Right cardiac atrium (tissue), 5 donors: ENCODE results near the gene PNPO. TPM values are rescaled to one million over a fixed set of nuclear protein-coding genes. Genes with fewer than 3 reads are reported as not detected.
A peak's percentile ranks its signal among the peaks of the same experiment; 100 is the strongest.

Experiments used
- ATAC-seq, 2 donors: fragments of 200-7000 bp; cut with Tn5 transposase; one replicate each; pipeline versions ENCODE4 v1.8.0 to v1.9.1; 2020; ENCODE audit warnings: moderate library complexity in 2 of 2, mild to moderate bottlenecking in 1 of 2
- DNase-seq, 3 donors: peaks; one replicate each; pipeline ENCODE4 v3.0.0-alpha.2; 2020
- H3K27ac ChIP-seq: one replicate; pipeline ENCODE4 v1.5.1; 2013; ENCODE audit warnings: mild to moderate bottlenecking, low read length, control low read depth, moderate library complexity
- H3K27me3 ChIP-seq: one replicate; pipeline ENCODE4 v1.6.1; 2013; ENCODE audit not compliant: control insufficient read depth, insufficient read depth
- H3K4me1 ChIP-seq: one replicate; pipeline ENCODE4 v1.6.1; 2013; ENCODE audit warnings: low read length; ENCODE audit not compliant: control insufficient read depth, insufficient read depth
- H3K4me3 ChIP-seq: one replicate; pipeline ENCODE4 v1.5.1; 2013; ENCODE audit warnings: low read length, control low read depth
- H3K9me3 ChIP-seq: one replicate; pipeline ENCODE4 v1.6.1; 2013; ENCODE audit warnings: low read length; ENCODE audit not compliant: control insufficient read depth
- whole genome bisulfite sequencing: extraction: QIAGEN DNeasy Blood & Tissue Kit; methylation state at CpG from one replicate; pipeline ENCODE4 v1.1.7; 2013; 5-methylcytosine and 5-hydroxymethylcytosine counted together
- intact Hi-C, 4 donors: fragments of 100-400 bp; cut with DNase I; formaldehyde crosslinking; loops; one replicate each; pipeline versions ENCODE4 v1.11.0 to v1.14.0; 2022 to 2023
- polyA plus RNA-seq: library from polyadenylated mRNA; stranded (reverse); fragments of 200-250 nt; gene quantifications from one replicate; pipeline ENCODE4 v1.2.3, GENCODE V29; 2013
- total RNA-seq, 4 donors: library from RNA; stranded (reverse); fragmentation: NEBNext Ultra II Directional; extraction: Animal tissue kit (Norgen Biotek cat#: 25700); gene quantifications; one replicate each; pipeline ENCODE4 v1.2.1, GENCODE V29; 2021
- donor health status: healthy with polysubstance abuse.
- donor health status: DM: no; HTN: yes; CAD: no.
- donor health status: DM: no; HTN: no; CAD: no.
- donor health status: DM: no; HTN: yes; CAD: no; lungs with severe emphysema.
- donor health status: DM: yes; HTN: yes; CAD: no.

Gene PNPO
- total and polyA plus RNA-seq, 5 donors, result 16.1 to 29.9 (median 25.1) TPM

DNA sequence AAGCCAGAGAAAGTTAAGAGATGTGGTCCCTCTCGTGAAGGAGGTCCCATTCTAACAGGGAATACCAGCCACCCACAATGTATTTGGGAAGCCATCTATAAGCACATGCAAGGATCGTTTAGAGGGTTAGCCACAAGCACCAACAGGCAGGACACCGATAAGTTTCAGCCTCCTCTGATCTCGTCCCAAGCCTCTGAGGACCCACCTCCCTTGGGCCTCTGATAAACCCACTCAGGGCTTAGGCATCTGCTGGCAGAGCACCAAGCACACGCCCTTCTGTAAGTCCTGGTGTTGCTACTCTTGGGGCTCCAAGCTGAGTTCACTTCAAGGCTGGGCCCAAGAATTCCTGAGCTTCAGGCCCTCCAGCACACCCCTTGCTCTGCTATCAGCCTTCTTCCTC, 5.4 kb upstream of the PNPO start:
- H3K9me3 ChIP-seq, result no peaks in the 10 kb centered on the region
- no peak for DNase-seq
- no peak for ATAC-seq
- 61% methylated on average over 5 of the region's 5 CpGs for whole genome bisulfite sequencing
- H3K27me3 ChIP-seq, result no peaks in the 10 kb centered on the region
- no peak overlapping the region for H3K27ac ChIP-seq
- no peak overlapping the region for H3K4me3 ChIP-seq
- intact Hi-C loops, result no loop called here
- H3K4me1 ChIP-seq, result peaks cover 4% of the 10 kb centered on the region

DNA sequence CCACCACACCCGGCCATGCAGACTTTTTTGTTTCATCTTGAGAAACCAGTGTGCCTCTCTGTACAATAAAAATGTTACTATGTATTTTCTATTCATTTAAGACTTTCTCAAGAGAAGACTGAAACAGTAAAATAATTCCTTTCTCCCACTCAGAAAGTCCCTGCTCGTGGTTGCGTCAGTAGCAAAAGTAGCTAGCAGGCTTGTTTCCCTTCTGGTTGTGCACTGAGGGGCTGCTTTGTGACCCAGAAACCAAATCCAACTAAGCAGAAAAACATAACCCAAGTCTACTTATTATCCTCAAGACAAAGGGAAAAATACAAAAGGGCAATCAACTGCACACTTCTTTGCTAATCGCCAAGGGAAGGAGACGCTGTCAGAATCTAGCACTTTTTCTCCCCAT, 3.4 kb upstream of the PNPO start:
- 90% methylated on average over 5 of the region's 5 CpGs for WGBS
- Histone ChIP-seq H3K9me3 (no peaks in the 10 kb centered on the region), H3K4me1 (peaks cover 7% of the 10 kb centered on the region), H3K27ac (no peak overlapping the region), H3K4me3 (no peak overlapping the region), H3K27me3 (no peaks in the 10 kb centered on the region)
- no peak for ATAC-seq
- intact Hi-C loops, result no loop called here
- no peak for DNase-seq

DNA sequence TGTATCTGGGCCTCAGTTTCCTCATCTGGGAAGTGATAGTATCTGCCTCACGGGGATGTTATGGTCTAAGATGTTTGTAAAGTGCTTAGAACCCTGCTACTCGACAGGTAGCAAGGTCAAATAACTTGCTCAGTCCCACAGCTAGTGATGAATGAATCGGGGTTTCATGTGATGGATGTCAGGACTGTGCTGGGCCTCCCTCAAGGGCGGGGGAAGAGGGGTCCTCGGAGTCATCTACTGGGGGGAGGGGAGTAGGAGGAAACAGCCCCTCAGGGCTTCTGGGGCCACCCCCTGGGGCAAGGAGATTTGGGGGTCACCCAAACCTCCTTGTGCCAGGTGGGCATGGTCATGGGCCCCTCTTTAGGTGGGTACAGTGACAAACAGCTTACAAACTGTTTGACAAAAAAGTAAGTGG, 732 bp downstream of the PNPO start:
- intact Hi-C loops, result loop anchor here in 2 of 4 donors (10.0 kb wide), 2 partner anchors 47 to 97 kb away; partner anchors contain the start of genes SCRN2 (in 1 of the 2) and SP2 (in 1 of the 2)
- ATAC-seq (no peak), DNase-seq (no peak)
- Histone ChIP-seq H3K9me3 (no peaks in the 10 kb centered on the region), H3K27me3 (no peaks in the 10 kb centered on the region), H3K4me3 (peak overlapping the region; percentile 47), H3K27ac (peak overlapping the region; percentile 6), H3K4me1 (peaks cover 3% of the 10 kb centered on the region)
- 15% methylated on average over 5 of the region's 5 CpGs for WGBS

DNA sequence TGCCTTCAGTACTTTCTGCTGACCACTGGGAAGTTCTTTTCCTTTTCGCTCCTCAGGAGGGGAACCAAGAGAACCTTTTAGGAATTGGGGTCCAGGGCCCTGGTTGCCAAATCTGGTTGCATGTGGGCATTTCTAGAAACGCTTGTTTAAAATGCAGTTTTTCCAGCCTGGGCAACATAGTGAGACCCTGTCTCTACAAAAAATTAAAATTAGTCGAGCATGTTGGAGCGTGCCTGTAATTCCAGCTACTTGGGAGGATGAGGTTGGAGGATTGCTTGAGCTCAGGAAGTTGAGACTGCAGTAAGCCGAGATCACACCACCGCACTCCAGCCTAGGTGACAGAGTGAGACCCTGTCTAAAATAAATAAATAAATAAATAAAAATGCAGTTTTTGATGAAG, 1.2 kb downstream of the PNPO start:
- WGBS, result 76% methylated on average over 6 of the region's 6 CpGs
- Histone ChIP-seq H3K27me3 (no peaks in the 10 kb centered on the region), H3K27ac (no peak overlapping the region), H3K9me3 (no peaks in the 10 kb centered on the region), H3K4me3 (peak overlapping the region; percentile 47), H3K4me1 (peaks cover 3% of the 10 kb centered on the region)
- ATAC-seq, result no peak
- intact Hi-C loops, result loop anchor here in 2 of 4 donors (10.0 kb wide), 2 partner anchors 48 to 98 kb away; partner anchors contain the start of genes SCRN2 (in 1 of the 2) and SP2 (in 1 of the 2)
- no peak for DNase-seq

DNA sequence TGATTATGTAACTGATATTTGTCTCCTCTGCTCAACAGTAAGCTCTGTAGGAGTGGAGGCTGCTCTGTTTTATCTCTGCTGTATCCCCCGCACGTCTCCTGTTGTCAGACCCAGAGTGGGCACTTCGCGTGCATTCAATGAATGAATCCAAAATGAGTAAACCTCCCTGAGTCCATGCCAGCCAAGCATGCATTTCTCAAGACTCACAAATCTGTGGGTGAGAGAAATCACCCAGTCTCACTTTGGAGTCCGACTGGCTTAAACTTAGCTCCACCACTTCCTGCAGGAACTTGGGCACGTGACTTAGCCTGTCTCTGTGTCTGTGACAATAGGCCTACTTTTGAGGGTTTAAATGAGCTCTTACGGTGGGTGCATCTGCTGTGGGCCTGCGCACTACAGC, 3.7 kb downstream of the PNPO start:
- Histone ChIP-seq H3K27me3 (no peaks in the 10 kb centered on the region), H3K9me3 (no peaks in the 10 kb centered on the region), H3K4me3 (no peak overlapping the region), H3K4me1 (peaks cover 6% of the 10 kb centered on the region), H3K27ac (no peak overlapping the region)
- ATAC-seq (no peak), DNase-seq (no peak)
- intact Hi-C loops, result loop anchor here in 3 of 4 donors (5.0 to 10.0 kb wide), 3 partner anchors 48 to 100 kb away; partner anchors contain the start of genes SP2 (in 3 of the 3) and SCRN2 (in 1 of the 3)
- 74% methylated on average over 8 of the region's 8 CpGs for WGBS

DNA sequence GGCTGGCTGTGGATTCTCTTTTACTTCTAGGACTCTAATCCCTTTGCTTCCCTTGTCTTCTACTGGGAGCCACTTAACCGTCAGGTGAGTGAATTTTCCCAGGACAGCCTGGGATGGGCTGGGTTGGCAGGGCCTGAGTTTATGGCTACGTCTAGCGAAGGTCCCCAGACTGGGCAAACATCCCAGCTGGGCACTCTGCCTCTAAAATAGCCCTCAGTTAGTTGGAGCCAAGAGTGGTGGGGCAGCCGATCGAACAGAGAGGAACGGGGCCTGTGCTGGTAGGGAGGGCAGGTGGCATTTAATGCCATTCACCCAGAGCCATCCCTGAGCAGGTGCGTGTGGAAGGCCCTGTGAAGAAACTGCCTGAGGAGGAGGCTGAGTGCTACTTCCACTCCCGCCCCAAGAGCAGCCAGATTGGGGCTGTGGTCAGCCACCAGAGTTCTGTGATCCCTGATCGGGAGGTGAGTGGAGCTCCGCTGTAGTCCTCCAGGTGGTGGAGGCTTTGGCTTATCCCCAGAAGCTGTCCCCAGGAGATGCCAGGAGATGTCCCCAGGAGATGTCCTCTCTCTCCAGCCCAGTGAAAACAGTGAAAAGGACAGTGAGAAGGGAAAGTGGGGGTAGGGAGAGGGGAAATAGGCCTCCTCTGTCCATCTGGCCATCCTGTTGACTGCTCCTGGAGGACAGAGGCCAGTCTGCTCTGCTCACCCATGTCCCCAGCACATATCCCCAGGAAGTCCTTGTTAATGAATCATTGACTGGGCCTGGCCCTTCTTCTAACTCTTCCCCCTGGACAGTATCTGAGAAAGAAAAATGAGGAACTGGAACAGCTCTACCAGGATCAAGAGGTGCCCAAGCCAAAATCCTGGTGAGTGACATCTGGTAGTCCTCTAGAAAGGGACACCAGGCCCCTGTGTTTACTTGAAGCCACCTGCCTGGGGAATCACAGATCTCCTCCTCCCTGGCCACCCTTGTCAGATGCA, 4.4 kb downstream of the PNPO start:
- Histone ChIP-seq H3K27me3 (no peaks in the 10 kb centered on the region), H3K4me1 (peaks cover 6% of the 10 kb centered on the region), H3K4me3 (no peak overlapping the region), H3K27ac (peak overlapping the region; percentile 10), H3K9me3 (no peaks in the 10 kb centered on the region)
- intact Hi-C loops, result loop anchor here in 3 of 4 donors (5.0 to 10.0 kb wide), 3 partner anchors 49 to 101 kb away; partner anchors contain the start of genes SP2 (in 3 of the 3) and SCRN2 (in 1 of the 3)
- DNase-seq (peak in 1 of 3 donors; percentile 58), ATAC-seq (no peak)
- WGBS, result 78% methylated on average over 10 of the region's 10 CpGs

DNA sequence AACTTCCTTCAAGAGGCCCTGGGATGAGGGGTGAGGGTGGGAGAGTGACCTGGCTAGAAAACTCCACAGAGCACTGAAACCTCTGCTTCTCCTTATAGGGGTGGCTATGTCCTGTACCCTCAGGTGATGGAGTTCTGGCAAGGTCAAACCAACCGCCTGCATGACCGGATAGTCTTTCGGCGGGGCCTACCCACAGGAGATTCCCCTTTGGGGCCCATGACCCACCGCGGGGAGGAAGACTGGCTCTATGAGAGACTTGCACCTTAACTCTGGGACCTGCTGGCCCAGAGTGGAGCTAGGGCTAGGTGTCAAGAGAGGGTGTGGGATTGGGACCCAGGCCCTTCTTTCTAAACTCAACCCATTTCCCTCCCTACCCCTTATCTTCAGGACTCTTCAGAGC, 5.1 kb downstream of the PNPO start:
- intact Hi-C loops, result loop anchor here in 3 of 4 donors (5.0 to 10.0 kb wide), 3 partner anchors 49 to 102 kb away; partner anchors contain the start of genes SP2 (in 3 of the 3) and SCRN2 (in 1 of the 3)

DNA sequence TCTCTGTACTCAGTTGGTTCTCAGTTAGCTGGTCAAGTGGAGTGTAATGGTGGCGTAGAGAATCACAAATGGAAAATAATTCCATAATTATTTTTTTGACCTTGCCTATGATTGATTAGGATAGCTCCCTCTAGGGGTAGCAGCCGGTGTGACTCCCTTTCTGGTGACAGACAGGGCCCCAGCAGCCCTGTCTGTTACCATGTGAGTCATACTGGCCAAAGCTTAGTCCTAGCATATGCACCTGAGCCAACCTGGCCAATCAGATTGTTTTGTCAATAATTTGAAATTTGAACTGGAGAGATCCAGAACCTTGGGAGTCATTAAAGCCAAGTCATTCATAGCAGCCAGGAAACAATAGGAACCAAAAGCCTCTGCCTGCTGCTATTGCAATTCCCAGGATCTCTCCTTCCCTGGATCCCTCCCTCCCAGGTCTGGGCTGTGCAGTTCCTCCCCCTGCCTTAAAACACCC, 5.6 kb downstream of the PNPO start:
- intact Hi-C loops, result loop anchor here in 3 of 4 donors (5.0 to 10.0 kb wide), 3 partner anchors 50 to 102 kb away; partner anchors contain the start of genes SP2 (in 3 of the 3) and SCRN2 (in 1 of the 3)

More for the DNA sequence above, 5.1 kb downstream of the PNPO start:
- no peak for DNase-seq
- Histone ChIP-seq H3K27me3 (no peaks in the 10 kb centered on the region), H3K27ac (peak overlapping the region; percentile 2), H3K4me3 (no peak overlapping the region), H3K4me1 (peaks cover 6% of the 10 kb centered on the region), H3K9me3 (no peaks in the 10 kb centered on the region)
- ATAC-seq, result no peak
- WGBS, result 88% methylated on average over 6 of the region's 6 CpGs

DNA sequence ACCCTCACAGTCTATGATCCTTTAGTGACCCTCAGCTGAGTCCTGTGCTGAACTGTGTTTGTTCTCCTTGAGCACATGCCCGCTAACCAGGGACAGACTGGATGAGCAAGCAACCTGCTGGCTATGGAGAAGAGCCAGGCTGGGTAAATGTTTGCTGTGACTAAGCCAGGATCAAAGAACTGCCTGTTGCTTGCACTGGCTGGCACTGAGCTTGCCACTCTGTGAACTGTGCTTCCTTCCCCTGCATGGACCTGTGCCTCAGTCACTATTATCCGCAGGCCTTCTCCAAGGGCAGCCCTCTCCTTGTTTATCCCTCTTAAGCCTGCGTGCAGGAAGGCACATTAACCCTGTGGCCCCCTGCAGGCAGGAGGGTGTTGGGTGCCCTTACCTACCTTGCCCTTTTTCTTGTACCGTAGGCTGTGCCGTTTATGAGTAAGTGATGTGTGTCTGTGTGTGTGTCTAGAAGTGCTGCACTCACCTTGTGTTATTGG, 7.4 kb downstream of the PNPO start:
- peak overlapping the region; percentile 43 for H3K27ac ChIP-seq
- ATAC-seq, result peak; percentile 3 to 10
- no peak overlapping the region for H3K4me3 ChIP-seq
- H3K4me1 ChIP-seq, result peaks cover 3% of the 10 kb centered on the region
- intact Hi-C loops, result loop anchor here in 3 of 4 donors (5.0 to 10.0 kb wide), 3 partner anchors 51 to 104 kb away; partner anchors contain the start of genes SP2 (in 3 of the 3) and SCRN2 (in 1 of the 3)
- DNase-seq, result no peak
- 40% methylated on average over 5 of the region's 5 CpGs for WGBS
- no peaks in the 10 kb centered on the region for H3K9me3 ChIP-seq
- no peaks in the 10 kb centered on the region for H3K27me3 ChIP-seq

More for the DNA sequence above, 5.6 kb downstream of the PNPO start:
- Histone ChIP-seq H3K4me1 (peaks cover 6% of the 10 kb centered on the region), H3K27me3 (no peaks in the 10 kb centered on the region), H3K4me3 (no peak overlapping the region), H3K27ac (no peak overlapping the region), H3K9me3 (no peaks in the 10 kb centered on the region)
- WGBS, result 22% methylated on average over 2 of the region's 2 CpGs
- DNase-seq (peak; percentile 68 to 90 (median 83)), ATAC-seq (peak; percentile 42 to 55)

DNA sequence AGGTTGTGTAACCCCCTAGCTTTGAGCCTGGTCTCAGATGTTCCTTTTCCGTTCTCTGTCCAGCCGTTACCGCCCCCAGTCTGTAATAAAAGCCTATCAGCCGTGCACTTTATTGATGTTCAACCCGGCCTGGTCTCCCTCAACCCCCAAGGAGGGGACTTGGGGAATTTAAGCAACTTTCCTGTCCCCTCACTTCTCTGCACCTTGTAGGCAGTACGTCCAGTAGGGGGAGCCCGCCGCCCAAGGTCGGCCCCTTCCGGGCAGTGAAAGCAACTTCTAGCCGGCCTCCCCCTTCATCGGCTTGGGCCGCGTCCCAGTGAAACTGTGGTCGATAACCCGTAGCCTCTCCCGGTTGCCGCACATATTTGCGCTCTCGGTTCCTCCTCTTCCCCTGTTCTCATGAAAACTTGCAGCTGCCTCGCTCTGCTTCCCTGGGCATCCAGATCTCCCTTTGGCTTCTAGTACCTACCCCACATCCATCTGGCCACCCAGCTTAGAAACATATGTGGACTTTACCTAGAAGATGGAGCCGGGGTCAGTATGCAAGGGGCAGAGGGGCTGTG, 7.9 kb downstream of the PNPO start:
- intact Hi-C loops, result loop anchor here in 3 of 4 donors (5.0 to 10.0 kb wide), 3 partner anchors 52 to 104 kb away; partner anchors contain the start of genes SP2 (in 3 of the 3) and SCRN2 (in 1 of the 3)

More for the DNA sequence above, 7.9 kb downstream of the PNPO start:
- 4% methylated on average over 22 of the region's 22 CpGs for WGBS
- ATAC-seq, result peak; percentile 85
- no peaks in the 10 kb centered on the region for H3K9me3 ChIP-seq
- H3K4me1 ChIP-seq, result peaks cover 3% of the 10 kb centered on the region
- peak; percentile 92 to 97 (median 97) for DNase-seq
- no peaks in the 10 kb centered on the region for H3K27me3 ChIP-seq
- H3K4me3 ChIP-seq, result peak overlapping the region; percentile 41
- peak overlapping the region; percentile 89 for H3K27ac ChIP-seq
